ENCODE results near the gene UNC13D. TPM values are rescaled to one million over a fixed set of nuclear protein-coding genes. Genes with fewer than 3 reads are reported as not detected.

The UNC13D gene
- total RNA-seq, 2 donors from 2014 or later: 6.3 to 6.4 TPM

DNA sequence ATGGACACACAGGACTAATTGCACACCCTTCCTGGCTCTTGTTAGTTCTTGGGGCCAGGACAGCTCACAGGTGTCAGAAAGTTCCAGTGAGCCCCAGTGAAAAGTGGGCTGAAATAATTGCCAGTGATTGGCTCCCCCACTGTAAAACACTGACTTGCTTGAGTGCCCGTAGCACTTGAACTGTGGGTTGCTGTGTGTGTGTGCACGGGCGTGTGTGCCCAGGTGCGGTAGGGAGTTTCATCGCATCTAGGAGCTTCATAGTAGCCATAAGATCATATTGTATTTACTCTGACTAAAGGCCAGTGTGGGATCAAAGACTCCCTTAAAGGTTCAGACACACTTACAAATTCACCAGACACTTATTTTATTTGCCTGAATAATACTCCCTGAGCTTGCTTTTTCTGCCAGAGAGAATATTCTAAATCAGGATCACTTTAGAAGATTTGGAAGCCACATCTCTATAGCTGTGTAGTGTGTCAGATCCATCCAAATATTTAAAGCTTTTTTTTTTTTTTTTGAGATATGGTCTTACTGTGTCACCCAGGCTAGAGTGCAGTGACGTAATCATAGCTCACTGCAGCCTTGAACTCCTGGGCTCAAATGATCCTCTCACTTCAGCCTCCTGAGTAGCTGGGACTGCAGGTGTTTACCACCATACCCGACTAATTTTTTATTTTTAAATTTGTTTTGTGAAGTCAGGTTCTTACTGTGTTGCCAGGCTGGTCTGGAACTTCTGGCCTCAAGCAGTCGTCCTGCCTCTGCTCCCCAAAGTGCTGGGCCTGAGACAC is 48.2 kb downstream of the UNC13D start:
- peaks cover 7% of the 10 kb centered on the region for H3K4me1 Mint-ChIP-seq
- no peak overlapping the region for H3K4me3 Mint-ChIP-seq
- H3K27ac ChIP-seq (ENCODE audit: low read depth, low read length): no peak overlapping the region
- no peak overlapping the region for H3K27ac Mint-ChIP-seq
- TF ChIP-seq CTCF (conservative IDR thresholded peaks at IDR 0.05): no peak
- H3K27me3 Mint-ChIP-seq (ENCODE audit: insufficient read depth): no peaks in the 10 kb centered on the region
- H3K9ac ChIP-seq (ENCODE audit: extremely low read depth, low read length, poor library complexity, severe bottlenecking): no peak overlapping the region
- no peaks in the 10 kb centered on the region for H3K9me3 Mint-ChIP-seq
- H3K36me3 Mint-ChIP-seq (ENCODE audit: low read depth): peaks cover 61% of the 10 kb centered on the region
- DNase-seq: no peak
- H3K4me1 ChIP-seq (ENCODE audit: control insufficient read depth, insufficient read depth, low read length): peaks cover 3% of the 10 kb centered on the region
- WGBS, 2 experiments (ENCODE audit: insufficient coverage in 1 of 2, insufficient read length in 1 of 2): 92 to 96% methylated on average over 4 to 8 of the region's 8 CpGs
- H3K27me3 ChIP-seq (ENCODE audit: control insufficient read depth, insufficient read depth, low read length, poor library complexity, severe bottlenecking): no peaks in the 10 kb centered on the region
- H3K9me3 ChIP-seq (ENCODE audit: control insufficient read depth, low read length): no peaks in the 10 kb centered on the region
- H3K36me3 ChIP-seq (ENCODE audit: control insufficient read depth, insufficient read depth, low read length): peaks cover 64% of the 10 kb centered on the region
- no peak overlapping the region for H3K4me3 ChIP-seq (ENCODE audit: low read length)

- H3K4me3 Mint-ChIP-seq: no peak overlapping the region
- H3K4me1 Mint-ChIP-seq: peaks cover 9% of the 10 kb centered on the region
- H3K27me3 ChIP-seq (ENCODE audit: control insufficient read depth, insufficient read depth, low read length, poor library complexity, severe bottlenecking): no peaks in the 10 kb centered on the region
These were observed 50.7 kb downstream of the UNC13D start for GRCh38 chr17:75793460-75793859.

GRCh38 chr17:75791254-75791653 is 53.0 kb downstream of the UNC13D start:
- no peaks in the 10 kb centered on the region for H3K27me3 ChIP-seq (ENCODE audit: control insufficient read depth, insufficient read depth, low read length, poor library complexity, severe bottlenecking)
- peaks cover 3% of the 10 kb centered on the region for H3K4me1 ChIP-seq (ENCODE audit: control insufficient read depth, insufficient read depth, low read length)
- no peak overlapping the region for H3K27ac Mint-ChIP-seq
- no peaks in the 10 kb centered on the region for H3K27me3 Mint-ChIP-seq (ENCODE audit: insufficient read depth)
- H3K9me3 ChIP-seq (ENCODE audit: control insufficient read depth, low read length): no peaks in the 10 kb centered on the region
- DNase-seq: no peak
- no peak overlapping the region for H3K4me3 ChIP-seq (ENCODE audit: low read length)
- H3K4me1 Mint-ChIP-seq: peaks cover 14% of the 10 kb centered on the region
- no peak for TF ChIP-seq CTCF (conservative IDR thresholded peaks at IDR 0.05)
- no peak overlapping the region for H3K9ac ChIP-seq (ENCODE audit: extremely low read depth, low read length, poor library complexity, severe bottlenecking)
- H3K4me3 Mint-ChIP-seq: no peak overlapping the region
- peaks cover 38% of the 10 kb centered on the region for H3K36me3 ChIP-seq (ENCODE audit: control insufficient read depth, insufficient read depth, low read length)
- WGBS, 2 experiments (ENCODE audit: insufficient coverage in 1 of 2, insufficient read length in 1 of 2): 96 to 97% methylated on average over 5 of the region's 6 CpGs
- no peak overlapping the region for H3K27ac ChIP-seq (ENCODE audit: low read depth, low read length)
- H3K9me3 Mint-ChIP-seq: no peaks in the 10 kb centered on the region
- peaks cover 41% of the 10 kb centered on the region for H3K36me3 Mint-ChIP-seq (ENCODE audit: low read depth)

More at GRCh38 chr17:75793460-75793859, 50.7 kb downstream of the UNC13D start:
- peaks cover 3% of the 10 kb centered on the region for H3K4me1 ChIP-seq (ENCODE audit: control insufficient read depth, insufficient read depth, low read length)
- 92% methylated on average over 1 of the region's 1 CpG; no CpG with 5 or more reads in 1 of the 2 experiments for WGBS, 2 experiments (ENCODE audit: insufficient coverage in 1 of 2, insufficient read length in 1 of 2)
- Mint-ChIP-seq H3K27ac (no peak overlapping the region), H3K36me3 (ENCODE audit: low read depth) (peaks cover 50% of the 10 kb centered on the region), H3K27me3 (ENCODE audit: insufficient read depth) (no peaks in the 10 kb centered on the region), H3K9me3 (no peaks in the 10 kb centered on the region)
- no peaks in the 10 kb centered on the region for H3K9me3 ChIP-seq (ENCODE audit: control insufficient read depth, low read length)
- TF ChIP-seq CTCF (conservative IDR thresholded peaks at IDR 0.05): no peak
- H3K9ac ChIP-seq (ENCODE audit: extremely low read depth, low read length, poor library complexity, severe bottlenecking): no peak overlapping the region
- peaks cover 54% of the 10 kb centered on the region for H3K36me3 ChIP-seq (ENCODE audit: control insufficient read depth, insufficient read depth, low read length)
- H3K27ac ChIP-seq (ENCODE audit: low read depth, low read length): no peak overlapping the region
- DNase-seq: no peak
- no peak overlapping the region for H3K4me3 ChIP-seq (ENCODE audit: low read length)

Data from endodermal cell (in vitro differentiated cells).